K562 (cell line): ENCODE data around the gene TP73.

Source experiments
- ARID3A ChIP-seq: IDR thresholded peaks from 2 replicates; pipeline ENCODE4 v1.6.1; 2012; ENCODE audit warnings: low read depth, low read length, improper control_type of control experiment, borderline replicate concordance
- CTCF ChIP-seq, 3 experiments: IDR thresholded peaks in 2 of 3; conservative IDR thresholded peaks in 1 of 3; 2 replicates each; pipeline ENCODE4 v1.5.1; 2011 to 2012; ENCODE audit warnings: low read length in 3 of 3, mild to moderate bottlenecking in 3 of 3, control low read depth in 2 of 3, improper control_type of control experiment in 1 of 3, inconsistent platforms in 1 of 3, low read depth in 1 of 3, mixed read lengths in 1 of 3, moderate library complexity in 1 of 3; ENCODE audit not compliant: insufficient read depth in 2 of 3
- EP400 ChIP-seq: fragments of 450-650 bp; IDR thresholded peaks from 2 replicates; pipeline ENCODE4 v1.6.1; 2017; ENCODE audit warnings: antibody characterized with exemption, mild to moderate bottlenecking, moderate library complexity
- ESRRA ChIP-seq: fragments of 450-650 bp; IDR thresholded peaks from 2 replicates; pipeline ENCODE4 v1.6.1; 2014; ENCODE audit warnings: low read depth, mild to moderate bottlenecking, moderate library complexity, borderline replicate concordance
- FOXA1 ChIP-seq: fragments of 450-650 bp; IDR thresholded peaks from 2 replicates; pipeline ENCODE4 v1.6.1; 2016; ENCODE audit warnings: mild to moderate bottlenecking, borderline replicate concordance
- KAT7 ChIP-seq: sonication (generic); formaldehyde crosslinking; IDR thresholded peaks from 2 replicates; pipeline ENCODE4 v1.8.0; 2022; ENCODE audit warnings: missing genetic modification reagents, mild to moderate bottlenecking, borderline replicate concordance
- POLR2A ChIP-seq: fragments of 450-650 bp; conservative IDR thresholded peaks from 2 replicates; pipeline ENCODE4 v1.6.1; 2016
- POLR2AphosphoS2 ChIP-seq: IDR thresholded peaks from 2 replicates; pipeline ENCODE4 v1.6.1; 2012; ENCODE audit warnings: low read length, improper control_type of control experiment
- POLR2AphosphoS5 ChIP-seq: IDR thresholded peaks from 2 replicates; pipeline ENCODE4 v1.6.1; 2011; ENCODE audit warnings: mild to moderate bottlenecking, low read depth, low read length, moderate library complexity; ENCODE audit not compliant: control insufficient read depth, insufficient read depth

GRCh38 chr1:3740042-3740441, 87.7 kb downstream of the TP73 start:
- no peak for TF ChIP-seq FOXA1
- TF ChIP-seq ARID3A, result no peak
- TF ChIP-seq POLR2A, result no peak
- TF ChIP-seq POLR2AphosphoS5, result no peak
- TF ChIP-seq KAT7, result no peak
- no peak for TF ChIP-seq ESRRA
- no peak for TF ChIP-seq CTCF (IDR thresholded peaks at IDR 0.05 in 2 of 3, conservative IDR thresholded peaks at IDR 0.05 in 1 of 3; ENCODE audit: insufficient read depth in 2 of 3, low read depth in 1 of 3, low read length in 3 of 3)
- no peak for TF ChIP-seq POLR2AphosphoS2
- no peak for TF ChIP-seq EP400
